GM19025 (cell line): Measurements from ENCODE around the gene SLC39A1.

Experiments
- ATAC-seq: cut with Tn5 transposase; IDR thresholded peaks from one replicate; pipeline ENCODE4 v1.9.1; 2021; ENCODE audit warnings: mild to moderate bottlenecking, low read depth, moderate library complexity; ENCODE audit not compliant: unreplicated experiment

The SLC39A1 gene

GRCh38 chr1:153954826-153955225 lies 8.5 kb downstream of the SLC39A1 start:
- no peak for ATAC-seq

GRCh38 chr1:153953859-153954365 lies 9.4 kb downstream of the SLC39A1 start:
- no peak for ATAC-seq

- no peak for ATAC-seq
These were observed 11.5 kb downstream of the SLC39A1 start for GRCh38 chr1:153951801-153952200.

GRCh38 chr1:153951183-153951582 lies 12.2 kb downstream of the SLC39A1 start:
- no peak for ATAC-seq

GRCh38 chr1:153946622-153947241 lies 16.6 kb downstream of the SLC39A1 start, which contains the start of gene DENND4B:
TSS of gene DENND4B (minus strand) at chr1:153946718. CDS start at chr1:153944374, 2,344 bp downstream.
- peak; percentile 64 for ATAC-seq

- ATAC-seq = peak; percentile 64
These were observed 17.3 kb downstream of the SLC39A1 start for GRCh38 chr1:153945795-153946621.

GRCh38 chr1:153945131-153945794 lies 18.1 kb downstream of the SLC39A1 start:
- no peak for ATAC-seq

- ATAC-seq = no peak
These were observed 18.6 kb downstream of the SLC39A1 start for GRCh38 chr1:153944827-153945117.

- no peak for ATAC-seq
These were observed 19.1 kb downstream of the SLC39A1 start for GRCh38 chr1:153944005-153944826.

GRCh38 chr1:153942766-153943549 lies 20.4 kb downstream of the SLC39A1 start:
- ATAC-seq = no peak

GRCh38 chr1:153941826-153942725 lies 21.3 kb downstream of the SLC39A1 start:
- no peak for ATAC-seq

- ATAC-seq = no peak
These were observed 22.6 kb downstream of the SLC39A1 start for GRCh38 chr1:153940756-153941155.

GRCh38 chr1:153939476-153939875 lies 23.9 kb downstream of the SLC39A1 start:
- no peak for ATAC-seq

GRCh38 chr1:153938996-153939395 lies 24.3 kb downstream of the SLC39A1 start:
- ATAC-seq = no peak

- no peak for ATAC-seq
These were observed 26.0 kb downstream of the SLC39A1 start for GRCh38 chr1:153937331-153937730.

GRCh38 chr1:153936011-153936802 lies 27.1 kb downstream of the SLC39A1 start:
- no peak for ATAC-seq

- ATAC-seq = no peak
These were observed 28.6 kb downstream of the SLC39A1 start for GRCh38 chr1:153934746-153935145.

GRCh38 chr1:153933955-153934354 lies 29.4 kb downstream of the SLC39A1 start:
- ATAC-seq = no peak
